Thyroid gland (tissue), 4 donors: ENCODE data around the gene DUSP3.

Source experiments
- POLR2A ChIP-seq, 2 donors: fragments of 450-650 bp; IDR thresholded peaks; one replicate each; pipeline ENCODE4 v1.6.1; 2017; ENCODE audit warnings: antibody characterized with exemption in 2 of 2, mild to moderate bottlenecking in 2 of 2, moderate library complexity in 1 of 2
- TF ChIP-seq, protein P1 (sequence below), 6 experiments: fragments of 200-600 bp in 3 of 6; fragments of 450-650 bp in 3 of 6; sonication (generic) in 3 of 6; IDR thresholded peaks; one replicate each; pipeline ENCODE4 v1.5.1; 2016 to 2019; ENCODE audit warnings: antibody characterized with exemption in 6 of 6, mild to moderate bottlenecking in 2 of 6, inconsistent platforms in 1 of 6, moderate library complexity in 1 of 6

DNA sequence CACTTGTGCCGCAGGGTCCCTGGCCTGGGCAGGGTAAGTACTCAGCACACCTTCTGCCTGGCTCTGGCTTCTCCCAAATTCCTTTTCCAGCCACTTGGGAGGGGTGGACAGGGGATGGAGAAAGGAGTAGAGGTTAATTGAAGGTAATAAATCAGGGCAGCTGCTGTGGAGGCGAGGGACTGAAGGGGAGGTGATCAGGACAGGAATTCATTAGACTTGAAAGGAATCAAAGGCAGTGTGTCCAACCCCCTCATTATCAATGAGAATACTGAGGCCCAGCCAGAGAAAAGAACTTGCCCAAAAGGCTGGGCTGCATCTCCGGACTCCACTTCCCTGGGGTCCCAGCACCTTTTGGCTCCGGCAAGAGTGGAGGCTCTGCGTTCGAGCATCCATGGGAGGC is 22.6 kb downstream of the DUSP3 start:
- TF ChIP-seq, protein P1, sequence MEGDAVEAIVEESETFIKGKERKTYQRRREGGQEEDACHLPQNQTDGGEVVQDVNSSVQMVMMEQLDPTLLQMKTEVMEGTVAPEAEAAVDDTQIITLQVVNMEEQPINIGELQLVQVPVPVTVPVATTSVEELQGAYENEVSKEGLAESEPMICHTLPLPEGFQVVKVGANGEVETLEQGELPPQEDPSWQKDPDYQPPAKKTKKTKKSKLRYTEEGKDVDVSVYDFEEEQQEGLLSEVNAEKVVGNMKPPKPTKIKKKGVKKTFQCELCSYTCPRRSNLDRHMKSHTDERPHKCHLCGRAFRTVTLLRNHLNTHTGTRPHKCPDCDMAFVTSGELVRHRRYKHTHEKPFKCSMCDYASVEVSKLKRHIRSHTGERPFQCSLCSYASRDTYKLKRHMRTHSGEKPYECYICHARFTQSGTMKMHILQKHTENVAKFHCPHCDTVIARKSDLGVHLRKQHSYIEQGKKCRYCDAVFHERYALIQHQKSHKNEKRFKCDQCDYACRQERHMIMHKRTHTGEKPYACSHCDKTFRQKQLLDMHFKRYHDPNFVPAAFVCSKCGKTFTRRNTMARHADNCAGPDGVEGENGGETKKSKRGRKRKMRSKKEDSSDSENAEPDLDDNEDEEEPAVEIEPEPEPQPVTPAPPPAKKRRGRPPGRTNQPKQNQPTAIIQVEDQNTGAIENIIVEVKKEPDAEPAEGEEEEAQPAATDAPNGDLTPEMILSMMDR (IDR thresholded peaks at IDR 0.05) = no peak
- TF ChIP-seq POLR2A (IDR thresholded peaks at IDR 0.05) = no peak
